ENCODE results near the gene ST6GALNAC4. TPM values are rescaled to one million over a fixed set of nuclear protein-coding genes. Genes with fewer than 3 reads are reported as not detected.
"Not testable (repeated sequence)": the region's sequence is repeated elsewhere in the genome, so short reads cannot be mapped to it uniquely, and the experiment has no call there.

ST6GALNAC4 gene
- total RNA-seq, 6 donors from 2014 or later = 41.3 to 105 (median 56.2) TPM

- DNase-seq (no peak), ATAC-seq (ENCODE audit: low FRiP score in 2 of 2) (no peak)
- Histone ChIP-seq H3K27ac (peak overlapping the region in 1 of 4 donors; percentile 88), H3K4me1 (peaks cover 42 to 66% (median 61%) of the 10 kb centered on the region in 4 donors), H3K36me3 (peaks cover 5 to 47% (median 34%) of the 10 kb centered on the region in 4 donors), H3K9me3 (no peaks in the 10 kb centered on the region), H3K27me3 (no peaks in the 10 kb centered on the region), H3K4me3 (no peak overlapping the region)
- no peak for TF ChIP-seq POLR2AphosphoS5 (IDR thresholded peaks at IDR 0.05)
- no peak for TF ChIP-seq EP300 (IDR thresholded peaks at IDR 0.05)
- no peak for TF ChIP-seq CTCF (IDR thresholded peaks at IDR 0.05)
- TF ChIP-seq POLR2A (IDR thresholded peaks at IDR 0.05) = no peak
- WGBS, 2 donors = 95 to 97% methylated on average over 7 to 18 of the region's 20 CpGs
These were observed 44.2 kb downstream of the ST6GALNAC4 start for GRCh38 chr9:127872369-127873222.

DNA sequence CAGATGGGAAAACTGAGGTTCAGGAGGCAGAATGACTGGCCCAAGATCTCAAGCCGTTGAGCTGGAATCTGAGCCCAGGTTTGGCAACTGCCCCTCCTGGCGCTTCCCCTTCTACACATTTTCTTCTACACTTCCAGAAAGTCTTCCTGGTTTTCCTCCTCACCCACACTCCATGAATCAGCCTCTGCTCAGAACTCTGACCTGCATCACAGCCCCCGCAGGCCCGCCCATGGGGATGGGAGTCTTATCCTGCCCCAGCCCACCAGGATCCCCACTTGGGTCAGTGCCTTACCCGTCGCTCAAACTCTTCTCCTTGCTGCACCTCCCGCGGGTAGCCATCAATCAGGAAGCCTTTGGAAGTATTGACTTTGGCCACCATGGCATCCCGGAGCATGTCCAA is 45.3 kb downstream of the ST6GALNAC4 start:
- H3K27me3 ChIP-seq = no peaks in the 10 kb centered on the region
- H3K9me3 ChIP-seq = no peaks in the 10 kb centered on the region
- no peak overlapping the region for H3K27ac ChIP-seq
- WGBS, 2 donors = 87 to 92% methylated on average over 9 of the region's 9 CpGs
- peaks cover 5 to 48% (median 37%) of the 10 kb centered on the region in 4 donors for H3K36me3 ChIP-seq
- H3K4me3 ChIP-seq = no peak overlapping the region
- no peak for DNase-seq
- TF ChIP-seq EP300 (IDR thresholded peaks at IDR 0.05) = no peak
- no peak for TF ChIP-seq POLR2AphosphoS5 (IDR thresholded peaks at IDR 0.05)
- TF ChIP-seq CTCF (IDR thresholded peaks at IDR 0.05) = no peak
- no peak for TF ChIP-seq POLR2A (IDR thresholded peaks at IDR 0.05)
- ATAC-seq (ENCODE audit: low FRiP score in 2 of 2) = no peak
- H3K4me1 ChIP-seq = peaks cover 43 to 66% (median 59%) of the 10 kb centered on the region in 4 donors

- TF ChIP-seq POLR2AphosphoS5 (IDR thresholded peaks at IDR 0.05) (no peak), CTCF (IDR thresholded peaks at IDR 0.05) (no peak), EP300 (IDR thresholded peaks at IDR 0.05) (no peak), POLR2A (IDR thresholded peaks at IDR 0.05) (no peak)
- no peak overlapping the region for H3K4me3 ChIP-seq
- WGBS, 2 donors = 81 to 90% methylated on average over 11 to 12 of the region's 12 CpGs
- ATAC-seq (ENCODE audit: low FRiP score in 2 of 2) (no peak), DNase-seq (no peak)
- H3K36me3 ChIP-seq = peaks cover 5 to 48% (median 37%) of the 10 kb centered on the region in 4 donors
- no peaks in the 10 kb centered on the region for H3K9me3 ChIP-seq
- peaks cover 37 to 63% (median 54%) of the 10 kb centered on the region in 4 donors for H3K4me1 ChIP-seq
- no peaks in the 10 kb centered on the region for H3K27me3 ChIP-seq
- H3K27ac ChIP-seq = no peak overlapping the region
These were observed 46.0 kb downstream of the ST6GALNAC4 start for GRCh38 chr9:127870887-127871286.

DNA sequence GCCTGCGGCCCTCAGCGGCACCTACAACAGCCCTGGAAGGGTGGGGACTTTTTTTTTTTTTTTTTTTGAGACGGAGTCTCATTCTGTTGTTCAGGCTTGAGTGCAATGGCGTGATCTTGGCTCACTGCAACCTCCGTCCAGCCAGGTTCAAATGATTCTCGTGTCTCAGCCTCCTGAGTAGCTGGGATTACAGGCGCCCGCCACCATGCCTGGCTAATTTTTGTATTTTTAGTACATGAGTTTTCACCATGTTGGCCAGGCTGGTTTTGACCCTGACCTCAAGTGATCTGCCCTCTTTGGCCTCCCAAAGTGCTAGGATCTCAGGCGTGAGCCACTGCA is 46.7 kb downstream of the ST6GALNAC4 start:
- peak overlapping the region in 2 of 4 donors; percentile 74 to 84 for H3K27ac ChIP-seq
- not testable (repeated sequence) for DNase-seq; H3K4me3 ChIP-seq; ATAC-seq (ENCODE audit: low FRiP score in 2 of 2); H3K9me3 ChIP-seq; H3K27me3 ChIP-seq
- peak in 2 of 6 experiments; percentile 0 to 18 for TF ChIP-seq CTCF (IDR thresholded peaks at IDR 0.05)
- H3K36me3 ChIP-seq = peaks cover 5 to 48% (median 37%) of the 10 kb centered on the region in 4 donors
- 43 to 63% methylated on average over 6 to 9 of the region's 9 CpGs for WGBS, 2 donors
- peaks cover 29 to 62% (median 50%) of the 10 kb centered on the region in 4 donors for H3K4me1 ChIP-seq
